MM.1S (cell line): Measurements from ENCODE around the gene NDUFC1.

Experiments
- DNase-seq: peaks from one replicate; pipeline ENCODE4 v3.0.0-alpha.2; 2015
- H2AFZ ChIP-seq: fragments of 300-600 bp; sonication (generic); 2 replicates; pipeline ENCODE4 v1.6.0; 2016; ENCODE audit warnings: antibody characterized with exemption, low read length
- H3F3A ChIP-seq: fragments of 300-600 bp; sonication (generic); 2 replicates; pipeline ENCODE4 v1.6.1; 2016; ENCODE audit warnings: mild to moderate bottlenecking, antibody characterized with exemption, low read length, moderate library complexity, mixed read lengths; ENCODE audit not compliant: insufficient read depth
- H3K27ac ChIP-seq: fragments of 300-600 bp; sonication (generic); 2 replicates; pipeline ENCODE4 v1.5.1; 2016; ENCODE audit warnings: mild to moderate bottlenecking, low read length
- H3K27me3 ChIP-seq: fragments of 300-600 bp; sonication (generic); replicated peaks from 2 replicates; pipeline ENCODE4 v1.6.0; 2016; ENCODE audit warnings: low read length; ENCODE audit not compliant: insufficient read depth
- H3K36me3 ChIP-seq: fragments of 300-600 bp; sonication (generic); replicated peaks from 2 replicates; pipeline ENCODE4 v1.6.1; 2016; ENCODE audit warnings: mild to moderate bottlenecking, low read length, mixed read lengths; ENCODE audit not compliant: insufficient read depth
- H3K4me1 ChIP-seq: fragments of 300-600 bp; sonication (generic); 2 replicates; pipeline ENCODE4 v1.6.1; 2016; ENCODE audit warnings: low read length, mixed read lengths
- H3K4me2 ChIP-seq: fragments of 300-600 bp; sonication (generic); 2 replicates; pipeline ENCODE4 v1.6.0; 2016; ENCODE audit warnings: low read depth, low read length
- H3K4me3 ChIP-seq: fragments of 300-600 bp; sonication (generic); 2 replicates; pipeline ENCODE4 v1.5.1; 2016; ENCODE audit warnings: low read length, mixed read lengths
- H3K79me2 ChIP-seq: fragments of 300-600 bp; sonication (generic); 2 replicates; pipeline ENCODE4 v1.6.1; 2016; ENCODE audit warnings: mixed run types, low read length, mixed read lengths
- H3K9ac ChIP-seq: fragments of 300-600 bp; sonication (generic); 2 replicates; pipeline ENCODE4 v1.6.1; 2016; ENCODE audit warnings: low read length, mixed read lengths
- H3K9me2 ChIP-seq: fragments of 300-600 bp; sonication (generic); replicated peaks from 2 replicates; pipeline ENCODE4 v1.6.1; 2016; ENCODE audit warnings: mild to moderate bottlenecking, low read length, mixed read lengths; ENCODE audit not compliant: insufficient read depth
- H3K9me3 ChIP-seq: fragments of 300-600 bp; sonication (generic); replicated peaks from 2 replicates; pipeline ENCODE4 v1.6.1; 2016; ENCODE audit warnings: mild to moderate bottlenecking, low read length, mixed read lengths; ENCODE audit not compliant: insufficient read depth
- H4K20me1 ChIP-seq: fragments of 300-600 bp; sonication (generic); 2 replicates; pipeline ENCODE4 v1.6.1; 2016; ENCODE audit warnings: mild to moderate bottlenecking, low read length, moderate library complexity, mixed read lengths; ENCODE audit not compliant: insufficient read depth
- EZH2 ChIP-seq: fragments of 300-600 bp; sonication (generic); optimal IDR thresholded peaks from 2 replicates; pipeline ENCODE3; 2017; ENCODE audit warnings: low read depth, mild to moderate bottlenecking, antibody characterized with exemption, low read length, mixed read lengths
- EZH2phosphoT487 ChIP-seq: fragments of 300-600 bp; sonication (generic); IDR thresholded peaks from 2 replicates; pipeline ENCODE4 v1.6.1; 2018; ENCODE audit warnings: antibody characterized with exemption, low read length
- TF ChIP-seq, protein P1 (sequence below): fragments of 300-600 bp; sonication (generic); IDR thresholded peaks from 2 replicates; pipeline ENCODE4 v1.5.1; 2016; ENCODE audit warnings: antibody characterized with exemption, low read length, mixed read lengths

NDUFC1 gene

DNA sequence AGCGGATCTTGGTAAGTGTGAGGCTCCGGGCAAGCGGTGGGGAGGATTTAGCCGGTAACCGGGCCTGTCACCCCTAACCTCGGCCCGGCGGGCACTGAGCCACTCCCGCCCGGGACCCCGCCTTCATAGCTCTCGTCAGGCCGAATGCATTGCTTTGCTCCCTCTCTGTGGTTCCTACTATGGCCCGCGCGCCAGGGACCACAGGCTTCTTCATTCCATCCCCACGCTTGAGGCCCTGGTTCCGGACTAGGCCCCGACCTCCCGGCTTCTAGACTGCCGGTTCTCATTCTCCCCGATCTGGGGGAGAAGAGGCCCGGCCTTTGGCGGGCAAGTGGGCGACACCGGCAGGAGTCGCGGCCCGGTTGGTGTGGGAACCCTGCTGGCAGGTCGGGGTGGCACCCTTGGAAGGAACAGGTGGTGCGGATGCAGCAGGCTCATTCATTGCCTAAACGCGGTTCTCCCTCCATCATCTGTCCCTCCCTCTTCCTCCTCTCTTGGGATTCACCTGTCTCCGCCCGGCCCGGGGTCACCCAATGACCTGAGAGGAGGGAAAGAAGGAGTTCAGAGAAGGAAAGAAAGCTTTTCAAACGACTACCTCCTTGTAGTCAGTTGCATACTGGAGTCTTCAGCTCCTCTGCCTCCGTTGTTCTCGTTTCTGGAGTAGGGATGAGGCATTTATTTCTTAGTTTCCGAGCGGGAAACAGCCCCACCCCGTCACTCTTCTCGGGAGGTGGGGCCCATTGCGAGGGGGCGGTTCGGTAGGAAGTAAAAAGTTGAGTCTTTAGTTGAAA, at the start of gene NDUFC1:
Gene NDUFC1 (minus strand): TSS at position 657 of the 791 bp plus-strand sequence. CDS start 6,679 bp downstream, outside the sequence.
- Histone ChIP-seq H4K20me1 (peaks cover 27% of the 10 kb centered on the region), H3K27me3 (no peaks in the 10 kb centered on the region), H3K4me1 (peaks cover 17% of the 10 kb centered on the region), H3K4me3 (peak within 1 kb of the TSS; percentile 95), H2AFZ (peak within 1 kb of the TSS; percentile 76), H3K36me3 (0 out of 2 replicates have a peak, but pooled peaks cover 2% of the 10 kb centered on the region), H3K9me2 (no peaks in the 10 kb centered on the region), H3K9me3 (no peaks in the 10 kb centered on the region), H3K27ac (peak within 1 kb of the TSS; percentile 82), H3K79me2 (peaks cover 87% of the 10 kb centered on the region), H3K4me2 (peak within 1 kb of the TSS; percentile 76), H3K9ac (peak within 1 kb of the TSS; percentile 92), H3F3A (peaks cover 28% of the 10 kb centered on the region)
- peak; percentile 65 for DNase-seq
- TF ChIP-seq EZH2, result no peak
- TF ChIP-seq EZH2phosphoT487, result no peak
- TF ChIP-seq, protein P1, sequence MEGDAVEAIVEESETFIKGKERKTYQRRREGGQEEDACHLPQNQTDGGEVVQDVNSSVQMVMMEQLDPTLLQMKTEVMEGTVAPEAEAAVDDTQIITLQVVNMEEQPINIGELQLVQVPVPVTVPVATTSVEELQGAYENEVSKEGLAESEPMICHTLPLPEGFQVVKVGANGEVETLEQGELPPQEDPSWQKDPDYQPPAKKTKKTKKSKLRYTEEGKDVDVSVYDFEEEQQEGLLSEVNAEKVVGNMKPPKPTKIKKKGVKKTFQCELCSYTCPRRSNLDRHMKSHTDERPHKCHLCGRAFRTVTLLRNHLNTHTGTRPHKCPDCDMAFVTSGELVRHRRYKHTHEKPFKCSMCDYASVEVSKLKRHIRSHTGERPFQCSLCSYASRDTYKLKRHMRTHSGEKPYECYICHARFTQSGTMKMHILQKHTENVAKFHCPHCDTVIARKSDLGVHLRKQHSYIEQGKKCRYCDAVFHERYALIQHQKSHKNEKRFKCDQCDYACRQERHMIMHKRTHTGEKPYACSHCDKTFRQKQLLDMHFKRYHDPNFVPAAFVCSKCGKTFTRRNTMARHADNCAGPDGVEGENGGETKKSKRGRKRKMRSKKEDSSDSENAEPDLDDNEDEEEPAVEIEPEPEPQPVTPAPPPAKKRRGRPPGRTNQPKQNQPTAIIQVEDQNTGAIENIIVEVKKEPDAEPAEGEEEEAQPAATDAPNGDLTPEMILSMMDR, result peak; percentile 35

DNA sequence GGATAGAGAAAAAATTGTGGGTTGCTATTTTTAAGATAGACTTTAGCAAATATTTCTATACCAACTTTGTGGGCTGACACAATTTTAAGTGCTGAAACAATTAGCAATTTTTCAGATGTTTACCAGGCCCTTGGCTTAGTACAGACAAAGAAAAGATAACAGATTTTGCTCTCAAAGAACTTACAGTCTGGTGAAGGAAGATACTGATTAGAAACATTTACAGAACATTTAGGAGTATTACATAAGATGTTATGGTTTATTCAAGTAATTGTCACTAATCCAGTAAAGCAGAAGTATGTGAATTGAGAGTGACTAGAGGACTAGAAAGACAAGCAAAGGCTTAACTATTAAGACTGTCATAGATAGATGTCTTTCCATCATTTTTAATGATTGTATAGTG, 35.3 kb upstream of the NDUFC1 start:
- DNase-seq, result no peak
- H3K9me2 ChIP-seq, result no peaks in the 10 kb centered on the region
- no peak overlapping the region for H3K9ac ChIP-seq
- no peak overlapping the region for H3K27ac ChIP-seq
- no peaks in the 10 kb centered on the region; the same call in none of the 2 replicates for H3K36me3 ChIP-seq
- peaks cover 85% of the 10 kb centered on the region for H3K79me2 ChIP-seq
- H2AFZ ChIP-seq, result no peak overlapping the region
- no peak overlapping the region for H3K4me3 ChIP-seq
- H3K4me1 ChIP-seq, result 0 out of 2 replicates have a peak, but pooled peaks cover 6% of the 10 kb centered on the region
- no peaks in the 10 kb centered on the region for H3K9me3 ChIP-seq
- no peak overlapping the region for H3K4me2 ChIP-seq
- peaks cover 15% of the 10 kb centered on the region; the same call in 1 of the 2 replicates for H4K20me1 ChIP-seq
- TF ChIP-seq EZH2phosphoT487 (no peak), EZH2 (no peak)
- TF ChIP-seq, protein P1, result no peak
- H3F3A ChIP-seq, result no peaks in the 10 kb centered on the region
- H3K27me3 ChIP-seq, result no peaks in the 10 kb centered on the region

DNA sequence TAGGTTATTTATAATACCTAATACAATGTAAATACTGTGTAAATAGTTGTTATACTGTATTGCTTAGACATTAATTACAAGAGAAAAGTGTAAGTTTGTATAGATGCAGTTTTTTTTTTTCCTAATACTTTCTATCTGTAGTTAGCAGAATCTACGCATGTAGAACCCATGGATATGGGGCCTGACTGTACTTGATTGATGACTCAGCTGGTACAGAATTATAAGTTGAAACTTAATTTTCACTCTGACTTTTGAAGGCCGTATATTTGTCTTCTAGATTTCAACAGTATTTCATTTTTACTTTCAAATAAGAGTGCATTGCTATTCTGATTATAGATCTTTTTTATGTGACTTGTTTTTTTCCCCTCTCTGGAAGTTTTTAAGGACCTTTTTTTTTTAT, 30.8 kb upstream of the NDUFC1 start:
- H3K9me2 ChIP-seq, result no peaks in the 10 kb centered on the region
- H3K4me2 ChIP-seq, result no peak overlapping the region
- H4K20me1 ChIP-seq, result peaks cover 30% of the 10 kb centered on the region
- 0 out of 2 replicates have a peak, but pooled peaks cover 10% of the 10 kb centered on the region for H3K4me1 ChIP-seq
- H3F3A ChIP-seq, result no peaks in the 10 kb centered on the region
- no peaks in the 10 kb centered on the region; the same call in none of the 2 replicates for H3K36me3 ChIP-seq
- no peaks in the 10 kb centered on the region for H3K27me3 ChIP-seq
- no peak overlapping the region for H3K27ac ChIP-seq
- no peak overlapping the region for H2AFZ ChIP-seq
- TF ChIP-seq EZH2 (no peak), EZH2phosphoT487 (no peak)
- TF ChIP-seq, protein P1, result no peak
- H3K4me3 ChIP-seq, result no peak overlapping the region
- no peak overlapping the region for H3K9ac ChIP-seq
- H3K79me2 ChIP-seq, result peaks cover 97% of the 10 kb centered on the region
- no peak for DNase-seq
- H3K9me3 ChIP-seq, result no peaks in the 10 kb centered on the region
